A673 (cell line): ENCODE measurements around the gene MINDY3. TPM values are rescaled to one million over a fixed set of nuclear protein-coding genes. Genes with fewer than 3 reads are reported as not detected.

Source experiments
- BruUV-seq: library from RNA; stranded (reverse); fragments of 400-500 nt; replicated peaks from 2 replicates; lab custom pipeline; 2021; lab: Mats Ljungman, UMichigan
- CTCF ChIA-PET: fragments of 300-600 bp; sonication (Branson Sonifier 250); formaldehyde crosslinking; loops from one replicate; lab custom pipeline; 2022; ENCODE audit warnings: antibody characterized with exemption; lab: Charles Lee
- POLR2A ChIA-PET: fragments of 300-600 bp; sonication (Branson Sonifier 250); formaldehyde crosslinking; loops from one replicate; lab custom pipeline; 2022; ENCODE audit warnings: antibody characterized with exemption; ENCODE audit not compliant: low non-redundant PET; lab: Charles Lee
- DNase-seq: peaks from one replicate; pipeline ENCODE4 v3.0.0-alpha.2; 2015; ENCODE audit warnings: low spot score
- H3K27ac ChIP-seq: fragments of 200-600 bp; sonication (generic); 2 replicates; pipeline ENCODE4 v1.5.1; 2016; ENCODE audit warnings: mixed run types, low read depth, mild to moderate bottlenecking, mixed read lengths, antibody characterized with exemption, low read length; ENCODE audit not compliant: poor library complexity, severe bottlenecking
- H3K27me3 ChIP-seq: fragments of 200-600 bp; sonication (generic); replicated peaks from 2 replicates; pipeline ENCODE4 v1.6.1; 2017; ENCODE audit warnings: mixed run types, low read depth, mild to moderate bottlenecking, mixed read lengths, antibody characterized with exemption, low read length; ENCODE audit not compliant: insufficient read depth, poor library complexity
- H3K36me3 ChIP-seq: fragments of 200-600 bp; sonication (generic); 2 replicates; pipeline ENCODE4 v1.6.1; 2016; ENCODE audit warnings: mixed run types, mild to moderate bottlenecking, mixed read lengths, antibody characterized with exemption, low read length; ENCODE audit not compliant: insufficient read depth, poor library complexity, severe bottlenecking
- H3K4me1 ChIP-seq: fragments of 200-600 bp; sonication (generic); 2 replicates; pipeline ENCODE4 v1.6.1; 2017; ENCODE audit warnings: mixed run types, mild to moderate bottlenecking, mixed read lengths, antibody characterized with exemption, low read length; ENCODE audit not compliant: insufficient read depth, poor library complexity, severe bottlenecking
- H3K4me3 ChIP-seq: fragments of 200-600 bp; sonication (generic); 2 replicates; pipeline ENCODE4 v1.5.1; 2016; ENCODE audit warnings: low read depth, mixed run types, mild to moderate bottlenecking, mixed read lengths, low read length; ENCODE audit not compliant: poor library complexity, severe bottlenecking
- H3K9me3 ChIP-seq: fragments of 200-600 bp; sonication (generic); 2 replicates; pipeline ENCODE4 v1.6.1; 2016; ENCODE audit warnings: mixed run types, low read depth, mild to moderate bottlenecking, mixed read lengths, antibody characterized with exemption, low read length; ENCODE audit not compliant: poor library complexity, severe bottlenecking
- EZH2 ChIP-seq: fragments of 200-600 bp; sonication (generic); IDR thresholded peaks from 2 replicates; pipeline ENCODE4 v1.6.1; 2017; ENCODE audit warnings: borderline replicate concordance, low read depth, mild to moderate bottlenecking, mixed read lengths, antibody characterized with exemption, low read length; ENCODE audit not compliant: poor library complexity, severe bottlenecking
- intact Hi-C: fragments of 100-400 bp; cut with micrococcal nuclease; formaldehyde crosslinking; loops from one replicate; pipeline ENCODE4 v1.10.0; 2022; ENCODE audit not compliant: unreplicated experiment
- total RNA-seq: library from RNA; stranded (reverse); gene quantifications from 2 replicates; pipeline ENCODE4 v1.2.3, GENCODE V29; 2021
- TF ChIP-seq, protein P1 (sequence below): fragments of 300-800, 200-600 bp; sonication (generic); conservative IDR thresholded peaks from 2 replicates; pipeline ENCODE4 v1.5.1; 2017; ENCODE audit warnings: low read depth, mild to moderate bottlenecking, antibody characterized with exemption, low read length, moderate library complexity, mixed read lengths

Gene MINDY3
- total RNA-seq, 1 experiment from 2014 or later, result 14.6 TPM

GRCh38 chr10:15813415-15813814, 46.9 kb downstream of the MINDY3 start:
- Histone ChIP-seq H3K27ac (no peak overlapping the region), H3K4me1 (peaks cover 16% of the 10 kb centered on the region), H3K27me3 (no peaks in the 10 kb centered on the region), H3K4me3 (no peak overlapping the region), H3K36me3 (no peaks in the 10 kb centered on the region), H3K9me3 (no peaks in the 10 kb centered on the region)
- BruUV-seq, result no TSS peak
- DNase-seq, result peak; percentile 9
- intact Hi-C loops, result no loop called here
- CTCF ChIA-PET, result interaction anchor here (0.7 kb wide), 1 partner anchor 18 kb away, joined by 7 read pairs; no protein-coding TSS in a partner anchor
- POLR2A ChIA-PET, result no interaction called here
- no peak for TF ChIP-seq EZH2
- TF ChIP-seq, protein P1, sequence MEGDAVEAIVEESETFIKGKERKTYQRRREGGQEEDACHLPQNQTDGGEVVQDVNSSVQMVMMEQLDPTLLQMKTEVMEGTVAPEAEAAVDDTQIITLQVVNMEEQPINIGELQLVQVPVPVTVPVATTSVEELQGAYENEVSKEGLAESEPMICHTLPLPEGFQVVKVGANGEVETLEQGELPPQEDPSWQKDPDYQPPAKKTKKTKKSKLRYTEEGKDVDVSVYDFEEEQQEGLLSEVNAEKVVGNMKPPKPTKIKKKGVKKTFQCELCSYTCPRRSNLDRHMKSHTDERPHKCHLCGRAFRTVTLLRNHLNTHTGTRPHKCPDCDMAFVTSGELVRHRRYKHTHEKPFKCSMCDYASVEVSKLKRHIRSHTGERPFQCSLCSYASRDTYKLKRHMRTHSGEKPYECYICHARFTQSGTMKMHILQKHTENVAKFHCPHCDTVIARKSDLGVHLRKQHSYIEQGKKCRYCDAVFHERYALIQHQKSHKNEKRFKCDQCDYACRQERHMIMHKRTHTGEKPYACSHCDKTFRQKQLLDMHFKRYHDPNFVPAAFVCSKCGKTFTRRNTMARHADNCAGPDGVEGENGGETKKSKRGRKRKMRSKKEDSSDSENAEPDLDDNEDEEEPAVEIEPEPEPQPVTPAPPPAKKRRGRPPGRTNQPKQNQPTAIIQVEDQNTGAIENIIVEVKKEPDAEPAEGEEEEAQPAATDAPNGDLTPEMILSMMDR, result no peak

- intact Hi-C loops, result no loop called here
- Histone ChIP-seq H3K4me1 (peaks cover 6% of the 10 kb centered on the region), H3K36me3 (no peaks in the 10 kb centered on the region), H3K9me3 (no peaks in the 10 kb centered on the region), H3K27me3 (no peaks in the 10 kb centered on the region), H3K4me3 (no peak overlapping the region), H3K27ac (no peak overlapping the region)
- ChIA-PET CTCF (no interaction called here), POLR2A (no interaction called here)
- no TSS peak for BruUV-seq
- DNase-seq, result peak; percentile 8
- TF ChIP-seq, protein P1, result no peak
- TF ChIP-seq EZH2, result no peak
These were observed 50.9 kb downstream of the MINDY3 start for GRCh38 chr10:15809450-15809849.

GRCh38 chr10:15808204-15808797, 52.0 kb downstream of the MINDY3 start:
- TF ChIP-seq EZH2, result no peak
- TF ChIP-seq, protein P1, result no peak
- Histone ChIP-seq H3K4me3 (no peak overlapping the region), H3K27ac (no peak overlapping the region), H3K27me3 (no peaks in the 10 kb centered on the region), H3K4me1 (peaks cover 1% of the 10 kb centered on the region), H3K36me3 (no peaks in the 10 kb centered on the region), H3K9me3 (no peaks in the 10 kb centered on the region)
- intact Hi-C loops, result no loop called here
- BruUV-seq, result no TSS peak
- no peak for DNase-seq
- POLR2A ChIA-PET, result no interaction called here
- CTCF ChIA-PET, result no interaction called here
